Mucosa of stomach (tissue), 1 donor: Measurements from ENCODE around the gene A1CF.
"Not testable (repeated sequence)": the region's sequence is repeated elsewhere in the genome, so short reads cannot be mapped to it uniquely, and the experiment has no call there.

Experiments used
- H3K27me3 ChIP-seq: one replicate; pipeline ENCODE4 v1.7.0; 2013; ENCODE audit warnings: mild to moderate bottlenecking, low read length; ENCODE audit not compliant: control insufficient read depth, insufficient read depth
- H3K36me3 ChIP-seq: one replicate; pipeline ENCODE4 v1.7.0; 2013; ENCODE audit warnings: low read length; ENCODE audit not compliant: control insufficient read depth, insufficient read depth
- H3K4me1 ChIP-seq: one replicate; pipeline ENCODE4 v1.7.0; 2013; ENCODE audit warnings: mild to moderate bottlenecking, low read length; ENCODE audit not compliant: control insufficient read depth, insufficient read depth
- H3K4me3 ChIP-seq: one replicate; pipeline ENCODE4 v1.7.0; 2013; ENCODE audit warnings: low read length
- H3K9ac ChIP-seq: one replicate; pipeline ENCODE4 v1.7.0; 2013; ENCODE audit warnings: mild to moderate bottlenecking, low read length, moderate library complexity
- H3K9me3 ChIP-seq: one replicate; pipeline ENCODE4 v1.7.0; 2013; ENCODE audit warnings: mild to moderate bottlenecking, low read length, moderate library complexity; ENCODE audit not compliant: control insufficient read depth
- donor health status: Pancreatic carcinoma.

A1CF gene

DNA sequence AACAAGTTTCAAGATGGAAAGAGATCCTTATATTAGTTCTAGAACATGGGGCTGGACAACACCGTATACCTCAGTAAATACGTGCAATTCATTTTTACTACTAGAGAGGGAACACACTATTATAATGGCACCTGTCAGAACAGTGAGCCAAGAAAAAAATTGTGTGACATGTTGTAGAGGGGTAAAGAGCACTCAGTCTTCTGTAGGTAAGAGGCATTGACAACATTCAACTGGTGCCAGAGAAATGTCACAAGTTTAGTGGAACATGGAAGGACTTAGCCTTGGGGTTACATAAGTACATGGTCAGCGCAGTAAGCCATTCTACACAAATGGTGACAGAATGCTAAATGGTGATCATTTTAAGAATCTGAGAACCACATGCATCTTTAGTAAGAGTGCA, 113.4 kb downstream of the A1CF start:
- not testable (repeated sequence) for H3K4me3 ChIP-seq, H3K9me3 ChIP-seq, H3K27me3 ChIP-seq, H3K9ac ChIP-seq, H3K36me3 ChIP-seq, H3K4me1 ChIP-seq

DNA sequence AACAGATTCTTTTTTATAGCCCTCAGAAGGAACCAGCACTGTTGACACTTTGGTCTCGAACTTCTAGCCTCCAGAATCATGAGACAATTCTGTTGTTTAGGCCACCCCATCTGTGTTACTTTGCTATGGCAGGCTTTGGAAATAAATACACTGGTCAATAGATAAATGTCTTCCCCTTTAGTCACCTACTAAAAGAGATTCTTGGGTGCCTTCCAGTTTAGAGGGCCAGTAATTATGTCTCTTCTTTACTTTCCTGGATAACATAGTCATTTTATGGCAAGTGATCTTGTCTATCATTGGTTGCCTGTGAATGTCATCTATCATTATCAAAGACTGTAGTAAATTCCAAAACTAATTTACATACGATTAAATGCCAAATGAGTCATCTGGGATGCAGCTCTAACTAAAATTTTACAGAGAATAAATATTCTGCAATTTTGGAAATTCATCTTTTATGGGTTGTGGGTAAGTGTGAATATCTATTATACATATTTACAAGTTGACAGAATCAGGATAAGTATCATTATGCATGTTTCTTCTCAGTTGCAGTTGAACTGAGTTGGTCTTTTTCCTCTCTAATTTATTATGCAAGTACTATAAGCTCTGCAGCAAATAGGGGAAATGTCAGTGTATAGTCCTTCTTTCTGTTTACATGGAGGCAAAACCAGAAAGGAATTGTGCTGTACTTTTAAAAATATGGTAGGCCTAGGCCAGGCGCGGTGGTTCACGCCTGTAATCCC, 118.5 kb downstream of the A1CF start:
- H3K9me3 ChIP-seq, H3K27me3 ChIP-seq, H3K9ac ChIP-seq, H3K4me3 ChIP-seq, H3K4me1 ChIP-seq, H3K36me3 ChIP-seq: not testable (repeated sequence)
